AG04449 (cell line): ENCODE measurements around the gene TDO2.

Source experiments
- CTCF ChIA-PET: fragments of 350-600 bp; formaldehyde crosslinking; extraction: SDS; loops from one replicate; lab custom pipeline; 2021; ENCODE audit warnings: antibody characterized with exemption; lab: Yijun Ruan, JAX
- POLR2A ChIA-PET: fragments of 400-600, 350-600 bp; formaldehyde crosslinking; extraction: SDS; loops from one replicate; lab custom pipeline; 2020; ENCODE audit warnings: antibody characterized with exemption, inconsistent platforms; lab: Yijun Ruan, JAX
- DNase-seq: peaks from one replicate; pipeline ENCODE4 v3.0.0-alpha.2; 2010; ENCODE audit warnings: low read depth, low spot score
- H3K4me3 ChIP-seq: 2 replicates; pipeline ENCODE4 v1.5.1; 2011; ENCODE audit warnings: low read depth, mild to moderate bottlenecking, control low read depth, low read length
- CTCF ChIP-seq: IDR thresholded peaks from one replicate; pipeline ENCODE4 v1.5.1; 2011; ENCODE audit warnings: mild to moderate bottlenecking, moderate library complexity, low read length, control low read depth, inconsistent platforms; ENCODE audit not compliant: insufficient read depth; ENCODE audit errors: missing control alignments

TDO2 gene

GRCh38 chr4:155909615-155910226, 6.2 kb downstream of the TDO2 start:
- no peak overlapping the region for H3K4me3 ChIP-seq
- ChIA-PET POLR2A (no interaction called here), CTCF (interaction anchor here (0.6 to 1.4 kb wide), 2 partner anchors 9 to 43 kb away, joined by 3 to 5 read pairs; partner anchors contain the start of gene CTSO)
- no peak for TF ChIP-seq CTCF
- no peak for DNase-seq

GRCh38 chr4:155911905-155912304, 8.4 kb downstream of the TDO2 start:
- no peak overlapping the region for H3K4me3 ChIP-seq
- CTCF ChIA-PET: no interaction called here
- POLR2A ChIA-PET: no interaction called here
- no peak for DNase-seq
- no peak for TF ChIP-seq CTCF

GRCh38 chr4:155914782-155915181, 11.3 kb downstream of the TDO2 start:
- DNase-seq: no peak
- no peak overlapping the region for H3K4me3 ChIP-seq
- ChIA-PET CTCF (no interaction called here), POLR2A (no interaction called here)
- TF ChIP-seq CTCF: no peak

- DNase-seq: no peak
- TF ChIP-seq CTCF: no peak
- no peak overlapping the region for H3K4me3 ChIP-seq
- POLR2A ChIA-PET: no interaction called here
- CTCF ChIA-PET: no interaction called here
Observed at GRCh38 chr4:155921597-155921996, 18.1 kb downstream of the TDO2 start.

- no peak for DNase-seq
- POLR2A ChIA-PET: no interaction called here
- CTCF ChIA-PET: no interaction called here
- no peak overlapping the region for H3K4me3 ChIP-seq
- no peak for TF ChIP-seq CTCF
Observed at GRCh38 chr4:155924637-155925036, 21.1 kb downstream of the TDO2 start.

GRCh38 chr4:155929833-155930232, 26.3 kb downstream of the TDO2 start:
- no peak for TF ChIP-seq CTCF
- no peak for DNase-seq
- CTCF ChIA-PET: no interaction called here
- POLR2A ChIA-PET: no interaction called here
- H3K4me3 ChIP-seq: no peak overlapping the region
